Mucosa of descending colon (tissue), 3 donors: Measurements from ENCODE around the gene RPS6KA5. TPM values are rescaled to one million over a fixed set of nuclear protein-coding genes. Genes with fewer than 3 reads are reported as not detected.
"Not testable (repeated sequence)": the region's sequence is repeated elsewhere in the genome, so short reads cannot be mapped to it uniquely, and the experiment has no call there.

Source experiments
- ATAC-seq: fragments of 200-7000 bp; cut with Tn5 transposase; one replicate; pipeline ENCODE4 v1.9.1; 2020; ENCODE audit warnings: mild to moderate bottlenecking, moderate library complexity
- DNase-seq, 3 donors: peaks; one replicate each; pipeline ENCODE4 v3.0.0-alpha.2; 2020
- H3K36me3 ChIP-seq: fragments of 200-600 bp; one replicate; pipeline ENCODE4 v1.8.0; 2021; ENCODE audit warnings: low read depth, mild to moderate bottlenecking
- H3K4me1 ChIP-seq: fragments of 200-600 bp; one replicate; pipeline ENCODE4 v1.8.0; 2021; ENCODE audit warnings: low read depth, mild to moderate bottlenecking
- H3K4me3 ChIP-seq: fragments of 200-600 bp; one replicate; pipeline ENCODE4 v1.8.0; 2021; ENCODE audit warnings: mild to moderate bottlenecking
- H3K9me3 ChIP-seq: fragments of 200-600 bp; one replicate; pipeline ENCODE4 v1.8.0; 2021; ENCODE audit warnings: mild to moderate bottlenecking
- CTCF ChIP-seq: fragments of 200-600 bp; IDR thresholded peaks from one replicate; pipeline ENCODE4 v1.8.0; 2022; ENCODE audit warnings: antibody characterized with exemption, mild to moderate bottlenecking
- intact Hi-C, 2 donors: fragments of 100-400 bp; cut with DNase I in 1 of 2; cut with micrococcal nuclease in 1 of 2; formaldehyde crosslinking; loops; one replicate each; pipeline versions ENCODE4 v1.11.0 to v1.11.1; 2022; cut with DNase I, micrococcal nuclease
- total RNA-seq, 3 donors: library from RNA; stranded (reverse); fragmentation: NEBNext Ultra II Directional in 2 of 3; extraction: Animal tissue kit (Norgen Biotek cat#: 25700) in 2 of 3; gene quantifications; one replicate each; pipeline versions ENCODE4 v1.2.1 to v1.2.4, GENCODE V29; 2021 to 2023
- donor health status: DM: no; HTN: no; CAD: no; lungs with moderate emphysema.
- donor health status: DM: no; HTN: no; CAD: no.
- donor health status: DM: no; HTN: yes; CAD: no.

Gene RPS6KA5
- total RNA-seq, 3 donors from 2014 or later = 25.0 to 41.5 (median 27.2) TPM

GRCh38 chr14:91088585-91089235 lies 28.3 kb upstream of the RPS6KA5 start:
- Histone ChIP-seq H3K36me3 (no peaks in the 10 kb centered on the region), H3K4me1 (peaks cover 6% of the 10 kb centered on the region), H3K4me3 (no peak overlapping the region), H3K9me3 (no peaks in the 10 kb centered on the region)
- peak in 2 of 3 donors; percentile 31 to 46 for DNase-seq
- intact Hi-C loops = no loop called here
- TF ChIP-seq CTCF = no peak
- ATAC-seq = peak; percentile 21

GRCh38 chr14:91087470-91087869 lies 27.0 kb upstream of the RPS6KA5 start:
- H3K4me1 ChIP-seq, intact Hi-C loops, H3K4me3 ChIP-seq, H3K36me3 ChIP-seq, H3K9me3 ChIP-seq: not testable (repeated sequence)
- peak; percentile 34 for ATAC-seq
- peak in 1 of 3 donors; percentile 65 for DNase-seq

- no peak for DNase-seq
- TF ChIP-seq CTCF = no peak
- Histone ChIP-seq H3K9me3 (no peaks in the 10 kb centered on the region), H3K4me3 (no peak overlapping the region), H3K4me1 (peaks cover 3% of the 10 kb centered on the region), H3K36me3 (no peaks in the 10 kb centered on the region)
- ATAC-seq = no peak
- intact Hi-C loops = no loop called here
Measured at GRCh38 chr14:91084516-91084915, 24.1 kb upstream of the RPS6KA5 start.

- no peak for TF ChIP-seq CTCF
- Histone ChIP-seq H3K36me3 (no peaks in the 10 kb centered on the region), H3K9me3 (no peaks in the 10 kb centered on the region), H3K4me3 (no peak overlapping the region), H3K4me1 (peaks cover 3% of the 10 kb centered on the region)
- intact Hi-C loops = no loop called here
- no peak for DNase-seq
- ATAC-seq = peak; percentile 79
Measured at GRCh38 chr14:91082282-91082681, 21.8 kb upstream of the RPS6KA5 start.

- Histone ChIP-seq H3K36me3 (no peaks in the 10 kb centered on the region), H3K4me1 (peaks cover 3% of the 10 kb centered on the region), H3K9me3 (no peaks in the 10 kb centered on the region), H3K4me3 (no peak overlapping the region)
- DNase-seq (no peak), ATAC-seq (no peak)
- no peak for TF ChIP-seq CTCF
- intact Hi-C loops = no loop called here
Measured at GRCh38 chr14:91080071-91080470, 19.6 kb upstream of the RPS6KA5 start.

- no peaks in the 10 kb centered on the region for H3K36me3 ChIP-seq
- ATAC-seq (peak; percentile 42), DNase-seq (no peak)
- intact Hi-C loops = no loop called here
- H3K4me3 ChIP-seq = no peak overlapping the region
- H3K4me1 ChIP-seq = peaks cover 3% of the 10 kb centered on the region
- no peaks in the 10 kb centered on the region for H3K9me3 ChIP-seq
- no peak for TF ChIP-seq CTCF
Measured at GRCh38 chr14:91078095-91078737, 17.8 kb upstream of the RPS6KA5 start.
